SU-DHL-6 (cell line): ENCODE data around the gene RHOA.

ENCODE experiments used
- H2AFZ ChIP-seq: fragments of 200-600 bp; sonication (generic); 2 replicates; pipeline ENCODE4 v1.6.1; 2014; ENCODE audit warnings: low read depth, mild to moderate bottlenecking, moderate library complexity, mixed read lengths, antibody characterized with exemption, low read length; ENCODE audit not compliant: severe bottlenecking
- H3F3A ChIP-seq: fragments of 200-600 bp; shearing (Covaris generic); 2 replicates; pipeline ENCODE4 v1.6.0; 2016; ENCODE audit warnings: antibody characterized with exemption, mild to moderate bottlenecking; ENCODE audit not compliant: insufficient read depth
- H3K27ac ChIP-seq: fragments of 200-600 bp; sonication (generic); 2 replicates; pipeline ENCODE4 v1.5.1; 2016; ENCODE audit warnings: low read depth, mild to moderate bottlenecking, low read length, moderate library complexity, mixed read lengths
- H3K27me3 ChIP-seq: fragments of 200-600 bp; sonication (generic), shearing (Covaris generic); 2 replicates; pipeline ENCODE4 v1.6.0; 2014; ENCODE audit warnings: mild to moderate bottlenecking, low read length
- H3K36me3 ChIP-seq: fragments of 200-600 bp; sonication (generic); 2 replicates; pipeline ENCODE4 v1.6.1; 2014; ENCODE audit warnings: mild to moderate bottlenecking, low read length, mixed read lengths
- H3K4me2 ChIP-seq: fragments of 300-600, 200-600 bp; shearing (Covaris generic), sonication (generic); 2 replicates; pipeline ENCODE4 v1.6.0; 2014; ENCODE audit warnings: low read length, low read depth, mild to moderate bottlenecking; ENCODE audit not compliant: poor library complexity, severe bottlenecking
- H3K4me3 ChIP-seq: fragments of 200-600 bp; sonication (generic); 2 replicates; pipeline ENCODE4 v1.5.1; 2014; ENCODE audit warnings: antibody characterized with exemption, low read length, mild to moderate bottlenecking, mixed read lengths; ENCODE audit not compliant: insufficient read depth, poor library complexity, severe bottlenecking
- H3K79me2 ChIP-seq: fragments of 200-600 bp; sonication (generic); 2 replicates; pipeline ENCODE4 v1.6.1; 2014; ENCODE audit warnings: mild to moderate bottlenecking, low read length, moderate library complexity; ENCODE audit not compliant: insufficient read depth
- H3K9ac ChIP-seq: fragments of 200-600 bp; sonication (generic); 2 replicates; pipeline ENCODE4 v1.7.0; 2014; ENCODE audit warnings: mild to moderate bottlenecking, low read length
- H3K9me2 ChIP-seq: fragments of 200-600 bp; sonication (generic); replicated peaks from 2 replicates; pipeline ENCODE4 v1.6.1; 2014; ENCODE audit warnings: low read length; ENCODE audit not compliant: insufficient read depth
- H3K9me3 ChIP-seq: fragments of 200-600 bp; sonication (generic); 2 replicates; pipeline ENCODE4 v1.6.1; 2014; ENCODE audit warnings: low read length, mixed read lengths; ENCODE audit not compliant: insufficient read depth
- H4K20me1 ChIP-seq: fragments of 200-600 bp; sonication (generic); 2 replicates; pipeline ENCODE4 v1.6.1; 2014; ENCODE audit warnings: low read depth, mild to moderate bottlenecking, antibody characterized with exemption, low read length, moderate library complexity, mixed read lengths
- EZH2phosphoT487 ChIP-seq: fragments of 200-600 bp; sonication (generic), shearing (Covaris generic); conservative IDR thresholded peaks from 2 replicates; pipeline ENCODE4 v1.6.1; 2018; ENCODE audit warnings: mild to moderate bottlenecking, antibody characterized with exemption, low read length, moderate library complexity, mixed read lengths
- TF ChIP-seq, protein P1 (sequence below): fragments of 200-600 bp; sonication (generic); IDR thresholded peaks from one replicate; pipeline ENCODE4 v1.5.1; 2017; ENCODE audit warnings: antibody characterized with exemption, mild to moderate bottlenecking, low read length, moderate library complexity; ENCODE audit not compliant: insufficient read depth, poor library complexity, severe bottlenecking

RHOA gene

GRCh38 chr3:49370585-49371290 is 41.0 kb downstream of the RHOA start:
- H3K9ac ChIP-seq: no peak overlapping the region
- H3F3A ChIP-seq: no peaks in the 10 kb centered on the region
- 0 out of 2 replicates have a peak, but pooled peaks cover 4% of the 10 kb centered on the region for H4K20me1 ChIP-seq
- no peak overlapping the region for H3K4me3 ChIP-seq
- no peak overlapping the region for H3K27ac ChIP-seq
- no peaks in the 10 kb centered on the region for H3K9me2 ChIP-seq
- H3K9me3 ChIP-seq: no peaks in the 10 kb centered on the region
- H3K27me3 ChIP-seq: no peaks in the 10 kb centered on the region
- H3K4me2 ChIP-seq: no peak overlapping the region
- H3K79me2 ChIP-seq: peaks cover 79% of the 10 kb centered on the region
- H3K36me3 ChIP-seq: peaks cover 20% of the 10 kb centered on the region
- TF ChIP-seq, protein P1, sequence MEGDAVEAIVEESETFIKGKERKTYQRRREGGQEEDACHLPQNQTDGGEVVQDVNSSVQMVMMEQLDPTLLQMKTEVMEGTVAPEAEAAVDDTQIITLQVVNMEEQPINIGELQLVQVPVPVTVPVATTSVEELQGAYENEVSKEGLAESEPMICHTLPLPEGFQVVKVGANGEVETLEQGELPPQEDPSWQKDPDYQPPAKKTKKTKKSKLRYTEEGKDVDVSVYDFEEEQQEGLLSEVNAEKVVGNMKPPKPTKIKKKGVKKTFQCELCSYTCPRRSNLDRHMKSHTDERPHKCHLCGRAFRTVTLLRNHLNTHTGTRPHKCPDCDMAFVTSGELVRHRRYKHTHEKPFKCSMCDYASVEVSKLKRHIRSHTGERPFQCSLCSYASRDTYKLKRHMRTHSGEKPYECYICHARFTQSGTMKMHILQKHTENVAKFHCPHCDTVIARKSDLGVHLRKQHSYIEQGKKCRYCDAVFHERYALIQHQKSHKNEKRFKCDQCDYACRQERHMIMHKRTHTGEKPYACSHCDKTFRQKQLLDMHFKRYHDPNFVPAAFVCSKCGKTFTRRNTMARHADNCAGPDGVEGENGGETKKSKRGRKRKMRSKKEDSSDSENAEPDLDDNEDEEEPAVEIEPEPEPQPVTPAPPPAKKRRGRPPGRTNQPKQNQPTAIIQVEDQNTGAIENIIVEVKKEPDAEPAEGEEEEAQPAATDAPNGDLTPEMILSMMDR: no peak
- no peak for TF ChIP-seq EZH2phosphoT487
- no peak overlapping the region for H2AFZ ChIP-seq

- H3K9me3 ChIP-seq: no peaks in the 10 kb centered on the region
- H3K4me3 ChIP-seq: no peak overlapping the region
- no peaks in the 10 kb centered on the region for H3K27me3 ChIP-seq
- no peaks in the 10 kb centered on the region for H3K9me2 ChIP-seq
- H4K20me1 ChIP-seq: no peaks in the 10 kb centered on the region
- no peak overlapping the region for H2AFZ ChIP-seq
- peaks cover 37% of the 10 kb centered on the region for H3F3A ChIP-seq
- H3K36me3 ChIP-seq: peaks cover 7% of the 10 kb centered on the region; the same call in 1 of the 2 replicates
- no peak overlapping the region for H3K27ac ChIP-seq
- TF ChIP-seq, protein P1: no peak
- TF ChIP-seq EZH2phosphoT487: no peak
- no peak overlapping the region for H3K4me2 ChIP-seq
- H3K79me2 ChIP-seq: peaks cover 16% of the 10 kb centered on the region
- no peak overlapping the region for H3K9ac ChIP-seq
Measured at GRCh38 chr3:49362561-49362960, 49.2 kb downstream of the RHOA start.

- Histone ChIP-seq H3K4me2 (no peak overlapping the region), H3F3A (peaks cover 37% of the 10 kb centered on the region), H3K4me3 (no peak overlapping the region), H3K9ac (no peak overlapping the region), H3K79me2 (peaks cover 9% of the 10 kb centered on the region; the same call in 1 of the 2 replicates), H3K9me2 (no peaks in the 10 kb centered on the region), H3K36me3 (peaks cover 4% of the 10 kb centered on the region; the same call in 1 of the 2 replicates), H4K20me1 (no peaks in the 10 kb centered on the region), H3K9me3 (no peaks in the 10 kb centered on the region), H3K27ac (peak overlapping the region; percentile 81), H3K27me3 (no peaks in the 10 kb centered on the region), H2AFZ (no peak overlapping the region)
- TF ChIP-seq EZH2phosphoT487: no peak
- TF ChIP-seq, protein P1: no peak
Measured at GRCh38 chr3:49359623-49360022, 52.2 kb downstream of the RHOA start.
